GM19467 (cell line): Measurements from ENCODE around the gene FKRP.
"Not testable (repeated sequence)": the region's sequence is repeated elsewhere in the genome, so short reads cannot be mapped to it uniquely, and the experiment has no call there.

Experiments
- ATAC-seq: cut with Tn5 transposase; IDR thresholded peaks from one replicate; pipeline ENCODE4 v1.9.1; 2021; ENCODE audit warnings: mild to moderate bottlenecking, moderate library complexity; ENCODE audit not compliant: unreplicated experiment

FKRP gene

DNA sequence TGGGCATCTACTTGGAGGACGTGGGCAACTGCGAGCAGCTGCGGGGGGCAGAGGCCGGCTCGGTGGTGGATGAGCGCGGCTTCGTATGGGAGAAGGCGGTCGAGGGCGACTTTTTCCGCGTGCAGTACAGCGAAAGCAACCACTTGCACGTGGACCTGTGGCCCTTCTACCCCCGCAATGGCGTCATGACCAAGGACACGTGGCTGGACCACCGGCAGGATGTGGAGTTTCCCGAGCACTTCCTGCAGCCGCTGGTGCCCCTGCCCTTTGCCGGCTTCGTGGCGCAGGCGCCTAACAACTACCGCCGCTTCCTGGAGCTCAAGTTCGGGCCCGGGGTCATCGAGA is 10.7 kb downstream of the FKRP start:
- ATAC-seq: no peak

DNA sequence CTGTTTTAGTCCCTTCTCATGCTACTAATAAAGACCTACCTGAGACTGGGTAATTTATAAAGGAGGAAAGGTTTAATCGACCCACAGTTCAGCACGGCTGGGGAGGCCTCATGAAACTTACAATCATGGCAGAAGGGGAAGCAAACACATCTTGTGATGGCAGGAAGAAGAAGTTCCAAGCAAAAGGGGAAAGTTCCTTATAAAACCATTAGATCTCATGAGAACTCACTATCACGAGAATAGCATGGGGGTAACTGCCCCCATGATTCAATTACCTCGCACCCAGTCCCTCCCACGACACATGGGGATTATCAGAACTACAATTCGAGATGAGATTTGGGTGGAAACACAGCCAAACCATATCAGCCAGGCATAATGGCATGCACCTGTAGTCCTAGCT is 13.3 kb downstream of the FKRP start:
- ATAC-seq: no peak

DNA sequence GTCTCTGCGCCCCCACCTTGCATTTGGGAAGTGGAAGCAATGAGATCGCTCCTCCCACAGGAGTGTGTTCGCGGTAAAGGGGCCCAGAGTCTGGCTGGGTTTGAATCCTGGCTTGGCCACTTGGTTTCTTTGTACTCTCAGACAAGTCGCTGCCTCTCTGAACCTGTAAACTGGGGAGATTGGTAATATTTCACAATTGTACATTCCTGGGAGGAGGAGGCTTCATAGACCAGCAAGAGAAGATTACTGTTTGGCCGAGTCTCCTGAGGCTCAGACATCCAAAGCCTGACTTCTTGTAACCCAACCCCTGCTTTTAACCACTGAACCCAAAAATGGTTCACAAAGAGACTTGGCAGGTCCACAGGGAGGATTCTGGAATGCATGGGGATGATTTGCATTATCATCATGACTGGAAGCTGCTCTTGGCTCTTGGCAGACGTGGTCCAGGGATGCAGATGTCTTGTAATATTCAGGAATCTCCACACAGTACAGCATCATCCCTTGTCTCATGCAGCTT is 14.0 kb downstream of the FKRP start:
- ATAC-seq: no peak

DNA sequence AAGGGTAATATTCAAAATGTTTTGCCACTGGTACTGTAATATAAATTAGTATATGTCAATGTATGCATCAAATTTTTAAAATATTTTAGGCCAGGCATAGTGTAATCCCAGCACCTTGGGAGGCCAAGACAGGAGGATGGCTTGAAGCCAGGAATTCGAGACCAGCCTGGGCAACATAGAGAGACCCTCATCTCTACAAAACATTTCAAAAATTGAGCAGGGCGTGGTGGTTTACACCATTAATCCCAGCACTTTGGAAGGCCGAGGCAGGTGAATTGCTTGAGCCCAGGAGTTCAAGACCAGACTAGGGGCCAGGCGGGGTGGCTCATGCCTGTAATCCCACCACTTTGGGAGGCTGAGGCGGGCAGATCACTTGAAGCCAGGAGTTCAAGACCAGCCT is 14.5 kb downstream of the FKRP start:
- no peak for ATAC-seq

- ATAC-seq: not testable (repeated sequence)
Observed at GRCh38 chr19:46760897-46761296, 15.0 kb downstream of the FKRP start.

- ATAC-seq: no peak
Observed at GRCh38 chr19:46761418-46761831, 15.6 kb downstream of the FKRP start.

GRCh38 chr19:46762245-46762890 is 16.5 kb downstream of the FKRP start:
- no peak for ATAC-seq

GRCh38 chr19:46764817-46765291 is 19.0 kb downstream of the FKRP start:
- no peak for ATAC-seq

DNA sequence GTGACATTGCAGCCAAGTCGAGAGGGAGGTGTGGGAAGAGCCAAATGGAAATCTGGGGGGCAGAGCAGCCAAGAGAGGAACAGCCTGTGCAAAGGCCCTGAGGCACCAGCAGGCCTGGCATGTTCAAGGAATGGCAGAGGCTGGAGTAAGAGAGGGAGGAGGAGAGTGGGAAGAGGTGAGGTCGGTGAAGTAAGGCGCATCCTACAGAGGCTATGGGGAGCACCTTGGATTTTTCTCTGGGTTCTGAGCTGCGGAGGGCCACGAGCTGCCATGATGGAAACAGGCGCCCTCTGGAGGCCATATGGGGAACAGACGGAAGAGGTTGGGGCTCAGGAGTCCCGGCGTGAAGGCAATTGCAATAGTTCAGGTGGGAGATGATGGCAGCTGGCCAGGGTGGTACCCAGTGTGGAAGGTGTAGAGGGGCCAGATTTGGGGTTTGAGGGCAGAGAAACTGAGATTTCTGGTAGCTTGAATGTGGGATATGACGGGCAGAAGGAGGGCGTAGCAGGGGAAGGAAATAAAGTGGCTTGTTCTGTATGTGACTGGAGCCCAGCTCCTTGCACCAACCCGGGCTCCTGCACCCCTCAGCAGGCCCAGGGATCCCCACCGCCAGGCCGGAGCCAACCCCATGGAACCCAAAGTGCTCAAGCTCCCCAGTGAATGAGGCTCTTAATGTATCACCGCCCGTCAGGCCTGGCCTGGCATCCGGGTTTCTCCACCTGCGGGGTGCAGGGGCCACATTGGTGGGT is 20.9 kb downstream of the FKRP start:
- ATAC-seq: no peak

DNA sequence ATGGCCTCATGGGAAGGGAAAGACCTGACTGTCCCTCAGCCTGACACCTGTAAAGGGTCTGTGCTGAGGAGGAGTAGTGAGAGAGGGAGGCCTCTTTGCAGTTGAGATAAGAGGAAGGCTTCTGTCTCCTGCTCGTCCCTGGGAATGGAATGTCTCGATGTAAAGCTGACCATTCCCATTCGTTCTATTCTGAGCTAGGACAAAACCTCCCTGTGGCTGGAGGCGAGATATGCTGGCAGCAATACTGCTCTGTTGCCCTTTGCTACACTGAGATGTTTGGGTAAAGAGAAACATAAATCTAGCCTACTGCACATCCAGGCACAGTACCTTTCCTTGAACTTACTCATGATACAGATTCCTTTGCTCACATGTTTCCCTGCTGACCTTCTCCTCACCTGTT is 22.9 kb downstream of the FKRP start:
- not testable (repeated sequence) for ATAC-seq

- no peak for ATAC-seq
Observed at GRCh38 chr19:46772170-46773017, 26.5 kb downstream of the FKRP start.

DNA sequence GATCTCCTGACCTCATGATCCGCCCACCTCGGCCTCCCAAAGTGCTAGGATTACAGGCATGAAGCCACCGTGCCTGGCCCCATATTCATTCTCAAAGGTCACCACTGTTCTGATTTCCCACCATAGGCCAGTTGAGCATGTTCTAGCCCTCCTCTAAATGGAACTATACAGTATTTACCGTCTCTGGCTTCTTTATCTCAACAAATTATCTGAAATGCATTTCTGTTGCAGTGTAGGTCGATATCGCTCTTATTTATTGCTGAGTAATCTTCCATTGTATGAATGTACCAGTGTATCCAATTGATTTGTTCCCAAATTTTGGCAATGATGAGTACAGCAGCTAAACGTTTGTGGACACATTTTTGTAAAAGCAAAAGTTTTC is 27.2 kb downstream of the FKRP start:
- no peak for ATAC-seq

DNA sequence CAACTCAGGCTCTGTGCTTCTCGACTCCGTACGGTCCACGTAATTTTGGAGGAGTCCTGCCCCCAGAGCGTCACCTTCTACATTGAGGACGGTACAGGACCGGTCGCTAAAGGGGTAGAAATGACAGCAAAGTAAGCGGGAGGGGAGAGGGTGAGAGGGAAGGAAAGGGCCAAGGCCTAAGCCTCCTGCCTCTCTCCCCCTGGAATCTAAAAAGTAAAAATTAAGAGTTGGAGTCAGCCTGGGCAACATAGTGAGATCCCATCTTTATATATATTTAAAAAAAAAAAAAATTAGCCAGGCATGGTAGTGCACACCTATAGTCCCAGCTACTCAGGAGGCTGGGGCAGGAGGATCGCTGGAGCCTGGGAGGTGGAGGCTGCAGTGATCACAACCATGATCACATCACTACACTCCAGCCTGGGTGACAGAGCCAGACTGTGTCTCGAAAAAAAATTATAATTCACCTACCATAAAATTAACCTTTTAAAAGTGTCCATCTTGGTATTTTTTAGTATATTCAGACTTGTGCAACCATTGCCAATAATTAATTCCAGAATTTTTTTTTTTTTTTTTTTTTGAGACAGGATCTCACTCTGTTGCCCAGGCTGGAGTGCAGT is 29.9 kb downstream of the FKRP start:
- no peak for ATAC-seq

GRCh38 chr19:46776927-46777911 is 31.4 kb downstream of the FKRP start:
- no peak for ATAC-seq

DNA sequence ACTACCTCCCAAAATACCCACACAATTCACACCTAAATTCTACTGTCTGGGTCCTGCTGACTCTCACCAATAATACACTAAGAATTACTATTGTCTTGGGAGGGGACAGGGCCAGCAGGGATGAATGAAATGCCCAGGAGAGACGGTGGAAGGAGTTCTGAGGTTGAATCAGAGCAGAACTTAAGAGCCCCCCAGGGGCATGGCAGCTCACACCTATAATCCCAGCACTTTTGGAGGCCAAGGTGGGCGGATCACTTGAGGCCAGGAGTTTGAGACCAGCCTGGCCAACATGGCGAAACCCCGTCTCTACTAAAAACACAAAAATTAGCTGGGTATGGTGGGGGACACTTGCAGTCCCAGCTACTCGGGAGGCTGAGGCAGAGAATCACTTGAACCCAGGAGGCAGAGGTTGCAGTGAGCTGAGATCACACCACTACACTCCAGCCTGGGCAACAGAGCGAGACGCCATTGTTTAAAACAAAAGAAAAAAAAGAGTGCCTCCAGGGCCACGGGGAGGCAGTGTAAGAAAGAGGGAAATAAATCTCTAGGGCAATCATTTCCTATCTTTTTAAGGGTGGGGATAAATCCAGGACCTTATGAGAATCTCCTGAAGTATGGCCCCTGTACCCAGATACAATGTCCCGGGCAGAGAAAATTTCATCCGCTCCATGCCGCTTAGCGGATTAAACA is 32.2 kb downstream of the FKRP start:
- not testable (repeated sequence) for ATAC-seq

- no peak for ATAC-seq
Observed at GRCh38 chr19:46782355-46783019, 36.6 kb downstream of the FKRP start.

DNA sequence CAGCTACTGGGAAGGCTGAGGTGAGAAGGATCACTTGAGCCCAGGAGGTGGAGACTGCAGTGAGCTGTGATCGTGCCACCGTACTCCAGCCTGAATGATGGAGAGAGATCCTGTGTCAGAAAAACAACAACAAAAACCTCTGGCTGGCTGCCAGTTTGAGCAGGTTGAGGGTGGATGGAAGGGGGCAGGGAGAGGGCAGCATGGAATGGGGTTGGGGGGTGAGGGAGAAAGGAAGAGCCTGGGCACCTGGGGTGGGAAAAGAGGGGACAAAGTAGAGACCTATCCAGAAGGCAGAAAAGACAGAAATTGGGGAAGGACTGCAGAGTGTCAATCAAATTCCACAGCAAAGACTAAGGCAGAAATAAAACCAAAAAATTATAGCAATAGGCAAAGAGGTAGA is 37.8 kb downstream of the FKRP start:
- no peak for ATAC-seq

GRCh38 chr19:46784262-46785053 is 38.6 kb downstream of the FKRP start:
- no peak for ATAC-seq
